NCI-H1694 (cell line): ENCODE results near the gene OGDHL.

ENCODE experiments used
- DNase-seq: peaks from one replicate; lab custom pipeline; 2025; lab: John Stamatoyannopoulos, UW

OGDHL gene

GRCh38 chr10:49689882-49690510 lies 72.1 kb downstream of the OGDHL start:
- DNase-seq = no peak

GRCh38 chr10:49688920-49689319 lies 73.2 kb downstream of the OGDHL start:
- DNase-seq = no peak

- DNase-seq = no peak
Measured at GRCh38 chr10:49688261-49688846, 73.8 kb downstream of the OGDHL start.

- no peak for DNase-seq
Measured at GRCh38 chr10:49686651-49687050, 75.5 kb downstream of the OGDHL start.
